HepG2 (cell line): ENCODE measurements around the gene NT5C3B. TPM values are rescaled to one million over a fixed set of nuclear protein-coding genes. Genes with fewer than 3 reads are reported as not detected.

Experiments used
- ARNT2 ChIP-seq: sonication (generic); formaldehyde crosslinking; IDR thresholded peaks from 2 replicates; pipeline ENCODE4 v1.8.0; 2022; ENCODE audit warnings: mild to moderate bottlenecking, low read depth, missing genetic modification reagents, moderate library complexity
- EHMT2 ChIP-seq: fragments of 200-600 bp; sonication (generic); IDR thresholded peaks from 2 replicates; pipeline ENCODE4 v1.7.0; 2017; ENCODE audit warnings: antibody characterized with exemption, low read depth, low read length, borderline replicate concordance
- HES4 ChIP-seq: sonication (generic); formaldehyde crosslinking; IDR thresholded peaks from 2 replicates; pipeline ENCODE4 v1.9.0; 2021; ENCODE audit warnings: mild to moderate bottlenecking, missing genetic modification reagents, borderline replicate concordance
- HOXA9 ChIP-seq: sonication (generic); formaldehyde crosslinking; IDR thresholded peaks from 2 replicates; pipeline ENCODE4 v1.8.1; 2022; ENCODE audit warnings: missing genetic modification reagents, mild to moderate bottlenecking, moderate library complexity, borderline replicate concordance
- KDM2A ChIP-seq: sonication (generic); formaldehyde crosslinking; IDR thresholded peaks from 2 replicates; pipeline ENCODE4 v1.4.0; 2020; ENCODE audit warnings: low read depth, missing genetic modification reagents, borderline replicate concordance
- MEIS2 ChIP-seq: sonication (generic); formaldehyde crosslinking; IDR thresholded peaks from 2 replicates; pipeline ENCODE4 v1.9.0; 2021; ENCODE audit warnings: mild to moderate bottlenecking, missing genetic modification reagents
- SATB2 ChIP-seq: sonication (generic); formaldehyde crosslinking; IDR thresholded peaks from 2 replicates; pipeline ENCODE4 v1.5.0; 2020; ENCODE audit warnings: missing genetic modification reagents
- SNAI1 ChIP-seq: sonication (generic); formaldehyde crosslinking; IDR thresholded peaks from 2 replicates; pipeline ENCODE4 v1.5.0; 2020; ENCODE audit warnings: mild to moderate bottlenecking, missing genetic modification reagents, borderline replicate concordance
- ZC3H4 ChIP-seq: sonication (generic); formaldehyde crosslinking; IDR thresholded peaks from 2 replicates; pipeline ENCODE4 v1.4.0; 2020; ENCODE audit warnings: missing genetic modification reagents, borderline replicate concordance
- ZKSCAN8 ChIP-seq: IDR thresholded peaks from 2 replicates; pipeline ENCODE4 v1.6.1; 2016; ENCODE audit warnings: borderline replicate concordance, missing genetic modification reagents, missing compliant biosample characterization
- ZNF20 ChIP-seq: sonication (generic); formaldehyde crosslinking; IDR thresholded peaks from 2 replicates; pipeline ENCODE4 v1.4.0; 2020; ENCODE audit warnings: mild to moderate bottlenecking, moderate library complexity, missing genetic modification reagents
- ZNF207 ChIP-seq: fragments of 450-650 bp; IDR thresholded peaks from 2 replicates; pipeline ENCODE4 v1.6.1; 2016; ENCODE audit warnings: antibody characterized with exemption, borderline replicate concordance
- ZNF333 ChIP-seq: sonication (generic); formaldehyde crosslinking; IDR thresholded peaks from 2 replicates; pipeline ENCODE4 v1.4.0; 2020; ENCODE audit warnings: mild to moderate bottlenecking, missing genetic modification reagents, borderline replicate concordance
- ZNF841 ChIP-seq: sonication (generic); formaldehyde crosslinking; IDR thresholded peaks from 2 replicates; pipeline ENCODE4 v1.8.1; 2023; ENCODE audit warnings: missing genetic modification reagents, borderline replicate concordance
- ZSCAN9 ChIP-seq: IDR thresholded peaks from 2 replicates; pipeline ENCODE4 v1.6.1; 2016; ENCODE audit warnings: borderline replicate concordance
- polyA plus RNA-seq, 8 experiments: library from polyadenylated mRNA; depleted of rRNA in 3 of 8; stranded (reverse) in 7 of 8; unstranded in 1 of 8; fragments of >200 nt; fragmentation: Illumina TruSeq in 4 of 8; extraction: Trizol in 4 of 8; gene quantifications; 2 replicates each; pipeline versions ENCODE4 v1.2.1 to v1.2.3, GENCODE V29; 2011 to 2016; ENCODE audit warnings: low read depth in 4 of 8, missing spikeins in 1 of 8, mixed read lengths in 1 of 8; ENCODE audit not compliant: insufficient read depth in 1 of 8
- total RNA-seq, 5 experiments: library from RNA; depleted of rRNA; stranded (reverse); fragments of >200 nt; fragmentation: Illumina TruSeq; extraction: Trizol; gene quantifications; 2 replicates each; pipeline ENCODE4 v1.2.3, GENCODE V29; 2016; ENCODE audit warnings: low read depth in 1 of 5
- TF ChIP-seq, protein P1 (sequence below): sonication (generic); formaldehyde crosslinking; IDR thresholded peaks from 2 replicates; pipeline ENCODE4 v1.5.0; 2020; ENCODE audit warnings: mild to moderate bottlenecking, missing genetic modification reagents, borderline replicate concordance
- TF ChIP-seq, protein P2 (sequence below): sonication (generic); formaldehyde crosslinking; conservative IDR thresholded peaks from 2 replicates; pipeline ENCODE4 v1.8.0; 2022; ENCODE audit warnings: low read depth, missing genetic modification reagents
- TF ChIP-seq, protein P3 (sequence below), 2 experiments: sonication (generic) in 1 of 2; formaldehyde crosslinking in 1 of 2; IDR thresholded peaks; 2 replicates each; pipeline versions ENCODE4 v1.5.1 to v1.6.1; 2011 to 2020; ENCODE audit warnings: borderline replicate concordance in 1 of 2, low read depth in 1 of 2, low read length in 1 of 2, mild to moderate bottlenecking in 1 of 2, missing genetic modification reagents in 1 of 2, moderate library complexity in 1 of 2
- TF ChIP-seq, protein P4 (sequence below): sonication (generic); formaldehyde crosslinking; IDR thresholded peaks from 2 replicates; pipeline ENCODE4 v1.9.0; 2022; ENCODE audit warnings: missing genetic modification reagents, mild to moderate bottlenecking, borderline replicate concordance

Gene NT5C3B
- total and polyA plus RNA-seq, 2 of the 13 experiments (the other 11 are each of a cell fraction or from before 2014, with no cell fraction given): 104 to 126 TPM

DNA sequence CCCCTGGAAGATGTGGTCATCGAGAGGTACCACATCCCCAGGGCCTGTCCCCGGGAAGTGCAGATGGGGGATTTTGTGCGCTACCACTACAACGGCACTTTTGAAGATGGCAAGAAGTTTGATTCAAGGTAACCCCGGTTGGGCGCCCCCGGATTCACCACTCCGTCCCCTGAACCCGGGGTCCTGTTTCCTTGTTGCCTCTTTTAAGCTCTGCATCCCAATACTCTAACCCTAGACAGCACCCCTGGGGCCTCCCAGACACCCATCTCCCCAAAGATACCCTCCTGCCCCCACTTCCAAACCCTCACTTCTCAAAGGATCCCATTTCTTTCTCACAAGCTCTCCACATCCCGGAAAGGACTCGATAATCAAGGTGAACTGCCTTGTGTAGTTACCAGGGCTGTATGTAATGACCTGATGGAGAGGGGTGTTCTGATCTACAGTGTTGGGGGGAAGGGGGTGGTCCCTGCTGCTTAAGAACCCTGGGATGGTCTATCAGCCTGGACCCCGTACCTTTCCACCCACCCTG, 22.8 kb downstream of the NT5C3B start (continued):
- TF ChIP-seq, protein P1, sequence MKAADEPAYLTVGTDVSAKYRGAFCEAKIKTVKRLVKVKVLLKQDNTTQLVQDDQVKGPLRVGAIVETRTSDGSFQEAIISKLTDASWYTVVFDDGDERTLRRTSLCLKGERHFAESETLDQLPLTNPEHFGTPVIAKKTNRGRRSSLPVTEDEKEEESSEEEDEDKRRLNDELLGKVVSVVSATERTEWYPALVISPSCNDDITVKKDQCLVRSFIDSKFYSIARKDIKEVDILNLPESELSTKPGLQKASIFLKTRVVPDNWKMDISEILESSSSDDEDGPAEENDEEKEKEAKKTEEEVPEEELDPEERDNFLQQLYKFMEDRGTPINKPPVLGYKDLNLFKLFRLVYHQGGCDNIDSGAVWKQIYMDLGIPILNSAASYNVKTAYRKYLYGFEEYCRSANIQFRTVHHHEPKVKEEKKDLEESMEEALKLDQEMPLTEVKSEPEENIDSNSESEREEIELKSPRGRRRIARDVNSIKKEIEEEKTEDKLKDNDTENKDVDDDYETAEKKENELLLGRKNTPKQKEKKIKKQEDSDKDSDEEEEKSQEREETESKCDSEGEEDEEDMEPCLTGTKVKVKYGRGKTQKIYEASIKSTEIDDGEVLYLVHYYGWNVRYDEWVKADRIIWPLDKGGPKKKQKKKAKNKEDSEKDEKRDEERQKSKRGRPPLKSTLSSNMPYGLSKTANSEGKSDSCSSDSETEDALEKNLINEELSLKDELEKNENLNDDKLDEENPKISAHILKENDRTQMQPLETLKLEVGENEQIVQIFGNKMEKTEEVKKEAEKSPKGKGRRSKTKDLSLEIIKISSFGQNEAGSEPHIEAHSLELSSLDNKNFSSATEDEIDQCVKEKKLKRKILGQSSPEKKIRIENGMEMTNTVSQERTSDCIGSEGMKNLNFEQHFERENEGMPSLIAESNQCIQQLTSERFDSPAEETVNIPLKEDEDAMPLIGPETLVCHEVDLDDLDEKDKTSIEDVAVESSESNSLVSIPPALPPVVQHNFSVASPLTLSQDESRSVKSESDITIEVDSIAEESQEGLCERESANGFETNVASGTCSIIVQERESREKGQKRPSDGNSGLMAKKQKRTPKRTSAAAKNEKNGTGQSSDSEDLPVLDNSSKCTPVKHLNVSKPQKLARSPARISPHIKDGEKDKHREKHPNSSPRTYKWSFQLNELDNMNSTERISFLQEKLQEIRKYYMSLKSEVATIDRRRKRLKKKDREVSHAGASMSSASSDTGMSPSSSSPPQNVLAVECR (CRISPR knock-in tag): no peak
- TF ChIP-seq HES4 (CRISPR knock-in tag) (no peak), ZNF207 (no peak), EHMT2 (no peak), ZKSCAN8 (CRISPR knock-in tag) (0 out of 2 replicates have a peak, but pooled peaks have one; percentile 9), ZNF841 (no peak), ZNF333 (CRISPR knock-in tag) (0 out of 2 replicates have a peak, but pooled peaks have one; percentile 34), KDM2A (CRISPR knock-in tag) (no peak), ZC3H4 (CRISPR knock-in tag) (no peak), HOXA9 (no peak), ZNF20 (CRISPR knock-in tag) (no peak; the same call in 1 of the 2 replicates), ZSCAN9 (no peak), ARNT2 (CRISPR knock-in tag) (peak; percentile 3; the same call in 1 of the 2 replicates), SATB2 (no peak), MEIS2 (CRISPR knock-in tag) (no peak), SNAI1 (0 out of 2 replicates have a peak, but pooled peaks have one; percentile 71)
- TF ChIP-seq, protein P2, sequence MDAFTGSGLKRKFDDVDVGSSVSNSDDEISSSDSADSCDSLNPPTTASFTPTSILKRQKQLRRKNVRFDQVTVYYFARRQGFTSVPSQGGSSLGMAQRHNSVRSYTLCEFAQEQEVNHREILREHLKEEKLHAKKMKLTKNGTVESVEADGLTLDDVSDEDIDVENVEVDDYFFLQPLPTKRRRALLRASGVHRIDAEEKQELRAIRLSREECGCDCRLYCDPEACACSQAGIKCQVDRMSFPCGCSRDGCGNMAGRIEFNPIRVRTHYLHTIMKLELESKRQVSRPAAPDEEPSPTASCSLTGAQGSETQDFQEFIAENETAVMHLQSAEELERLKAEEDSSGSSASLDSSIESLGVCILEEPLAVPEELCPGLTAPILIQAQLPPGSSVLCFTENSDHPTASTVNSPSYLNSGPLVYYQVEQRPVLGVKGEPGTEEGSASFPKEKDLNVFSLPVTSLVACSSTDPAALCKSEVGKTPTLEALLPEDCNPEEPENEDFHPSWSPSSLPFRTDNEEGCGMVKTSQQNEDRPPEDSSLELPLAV: no peak
- TF ChIP-seq, protein P3, sequence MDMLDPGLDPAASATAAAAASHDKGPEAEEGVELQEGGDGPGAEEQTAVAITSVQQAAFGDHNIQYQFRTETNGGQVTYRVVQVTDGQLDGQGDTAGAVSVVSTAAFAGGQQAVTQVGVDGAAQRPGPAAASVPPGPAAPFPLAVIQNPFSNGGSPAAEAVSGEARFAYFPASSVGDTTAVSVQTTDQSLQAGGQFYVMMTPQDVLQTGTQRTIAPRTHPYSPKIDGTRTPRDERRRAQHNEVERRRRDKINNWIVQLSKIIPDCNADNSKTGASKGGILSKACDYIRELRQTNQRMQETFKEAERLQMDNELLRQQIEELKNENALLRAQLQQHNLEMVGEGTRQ (IDR thresholded peaks at IDR 0.05; ENCODE audit: low read depth, low read length): no peak
- TF ChIP-seq, protein P3 (CRISPR knock-in tag; IDR thresholded peaks at IDR 0.05; ENCODE audit: borderline replicate concordance): no peak
- TF ChIP-seq, protein P4, sequence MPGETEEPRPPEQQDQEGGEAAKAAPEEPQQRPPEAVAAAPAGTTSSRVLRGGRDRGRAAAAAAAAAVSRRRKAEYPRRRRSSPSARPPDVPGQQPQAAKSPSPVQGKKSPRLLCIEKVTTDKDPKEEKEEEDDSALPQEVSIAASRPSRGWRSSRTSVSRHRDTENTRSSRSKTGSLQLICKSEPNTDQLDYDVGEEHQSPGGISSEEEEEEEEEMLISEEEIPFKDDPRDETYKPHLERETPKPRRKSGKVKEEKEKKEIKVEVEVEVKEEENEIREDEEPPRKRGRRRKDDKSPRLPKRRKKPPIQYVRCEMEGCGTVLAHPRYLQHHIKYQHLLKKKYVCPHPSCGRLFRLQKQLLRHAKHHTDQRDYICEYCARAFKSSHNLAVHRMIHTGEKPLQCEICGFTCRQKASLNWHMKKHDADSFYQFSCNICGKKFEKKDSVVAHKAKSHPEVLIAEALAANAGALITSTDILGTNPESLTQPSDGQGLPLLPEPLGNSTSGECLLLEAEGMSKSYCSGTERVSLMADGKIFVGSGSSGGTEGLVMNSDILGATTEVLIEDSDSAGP (CRISPR knock-in tag): no peak
